GM18499 (cell line): ENCODE measurements around the gene HTR2B.
"Not testable (repeated sequence)": the region's sequence is repeated elsewhere in the genome, so short reads cannot be mapped to it uniquely, and the experiment has no call there.

Source experiments
- ATAC-seq: cut with Tn5 transposase; IDR thresholded peaks from one replicate; pipeline ENCODE4 v1.9.1; 2021; ENCODE audit warnings: moderate number of reproducible peaks; ENCODE audit not compliant: insufficient read depth, unreplicated experiment

HTR2B gene

DNA sequence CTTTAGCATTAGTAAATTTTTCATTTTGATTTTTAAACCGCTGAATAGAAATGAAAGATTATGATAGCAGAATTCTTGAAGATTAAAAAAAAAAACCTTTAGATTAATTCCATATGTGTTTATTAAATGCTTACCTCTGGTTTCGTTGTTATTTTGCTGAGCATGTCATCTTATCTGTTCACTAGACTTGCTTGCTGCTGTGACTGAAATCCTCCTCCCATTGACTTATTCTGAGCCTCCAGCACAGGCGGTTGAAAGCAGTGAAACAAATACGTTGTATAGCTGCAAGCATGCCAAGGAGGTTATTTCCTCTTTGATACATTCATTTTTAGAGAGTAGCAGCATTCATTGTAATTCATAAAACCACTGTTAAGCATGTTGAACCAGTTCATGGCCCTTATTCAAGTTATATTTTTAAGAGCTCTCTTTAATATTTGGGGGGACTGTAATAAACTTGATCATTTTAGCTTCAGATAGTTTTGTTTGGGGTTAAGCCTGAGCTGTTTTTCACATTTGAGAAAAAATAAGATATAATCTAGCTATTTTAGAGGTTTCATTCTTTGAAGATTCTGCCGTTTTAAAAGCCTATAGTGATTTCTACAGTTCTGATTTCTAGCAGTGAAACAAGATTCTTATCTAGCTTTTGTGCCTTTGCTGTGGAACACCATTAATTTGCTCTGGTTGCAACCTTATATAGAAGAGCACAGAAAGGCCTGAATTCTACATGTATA is at the start of gene HTR2B:
HTR2B (minus strand) TSS at position 205 of the 731 bp plus-strand sequence. CDS start 1,278 bp downstream, outside the sequence.
- no peak for ATAC-seq

GRCh38 chr2:231174211-231174651 is 49.4 kb upstream of the HTR2B start:
- ATAC-seq: no peak

- no peak for ATAC-seq
These were observed 47.2 kb upstream of the HTR2B start for GRCh38 chr2:231172025-231172424.

GRCh38 chr2:231170055-231170454 is 45.2 kb upstream of the HTR2B start:
- no peak for ATAC-seq

GRCh38 chr2:231169488-231169887 is 44.6 kb upstream of the HTR2B start:
- ATAC-seq: no peak

- no peak for ATAC-seq
These were observed 43.8 kb upstream of the HTR2B start for GRCh38 chr2:231168460-231169139.

- no peak for ATAC-seq
These were observed 43.1 kb upstream of the HTR2B start for GRCh38 chr2:231167745-231168459.

GRCh38 chr2:231163414-231164095 is 38.7 kb upstream of the HTR2B start:
- ATAC-seq: no peak

- ATAC-seq: no peak
These were observed 38.2 kb upstream of the HTR2B start for GRCh38 chr2:231163011-231163410.

DNA sequence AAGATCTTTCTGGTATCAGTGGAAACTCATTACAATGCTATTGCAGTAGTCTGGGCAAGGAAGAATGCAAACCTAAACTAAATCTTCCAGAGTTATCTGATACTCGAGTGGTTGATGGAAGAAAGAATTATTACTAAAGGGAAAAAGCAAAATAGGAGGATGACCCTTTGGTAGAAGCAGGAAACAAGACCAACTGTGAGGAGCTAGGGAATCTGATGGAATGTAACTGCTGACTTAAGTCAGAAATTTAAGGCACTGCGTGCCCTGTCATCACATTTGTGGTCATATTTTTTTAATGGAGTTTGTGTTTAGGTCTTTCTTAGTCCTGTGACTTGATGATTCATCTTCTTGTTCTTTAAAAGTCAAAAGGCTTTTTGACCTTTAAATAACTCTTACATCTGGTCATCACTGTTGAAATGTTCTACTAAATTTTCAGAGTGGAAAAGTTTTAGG is 37.1 kb upstream of the HTR2B start:
- ATAC-seq: no peak

GRCh38 chr2:231161252-231161839 is 36.5 kb upstream of the HTR2B start:
- no peak for ATAC-seq

DNA sequence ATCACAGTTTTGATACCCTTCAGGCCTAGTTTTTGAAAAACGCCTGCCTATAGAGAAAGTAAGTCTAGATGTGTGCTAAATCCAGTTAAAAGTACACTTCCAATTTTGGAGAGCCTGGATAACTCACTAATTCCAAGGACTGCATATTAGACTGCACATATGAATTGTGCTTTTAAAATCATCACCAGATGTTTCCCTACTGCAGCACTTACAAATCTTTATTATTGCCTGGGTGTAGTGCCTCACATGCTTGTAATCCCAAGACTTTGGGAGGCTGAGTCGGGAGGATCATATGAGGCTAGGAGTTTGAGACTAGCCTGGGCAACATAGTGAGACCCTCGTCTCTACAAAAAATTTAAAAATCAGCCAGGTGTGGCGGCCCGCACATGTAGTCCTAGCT is 35.9 kb upstream of the HTR2B start:
- ATAC-seq: no peak

GRCh38 chr2:231159306-231159705 is 34.5 kb upstream of the HTR2B start:
- no peak for ATAC-seq

DNA sequence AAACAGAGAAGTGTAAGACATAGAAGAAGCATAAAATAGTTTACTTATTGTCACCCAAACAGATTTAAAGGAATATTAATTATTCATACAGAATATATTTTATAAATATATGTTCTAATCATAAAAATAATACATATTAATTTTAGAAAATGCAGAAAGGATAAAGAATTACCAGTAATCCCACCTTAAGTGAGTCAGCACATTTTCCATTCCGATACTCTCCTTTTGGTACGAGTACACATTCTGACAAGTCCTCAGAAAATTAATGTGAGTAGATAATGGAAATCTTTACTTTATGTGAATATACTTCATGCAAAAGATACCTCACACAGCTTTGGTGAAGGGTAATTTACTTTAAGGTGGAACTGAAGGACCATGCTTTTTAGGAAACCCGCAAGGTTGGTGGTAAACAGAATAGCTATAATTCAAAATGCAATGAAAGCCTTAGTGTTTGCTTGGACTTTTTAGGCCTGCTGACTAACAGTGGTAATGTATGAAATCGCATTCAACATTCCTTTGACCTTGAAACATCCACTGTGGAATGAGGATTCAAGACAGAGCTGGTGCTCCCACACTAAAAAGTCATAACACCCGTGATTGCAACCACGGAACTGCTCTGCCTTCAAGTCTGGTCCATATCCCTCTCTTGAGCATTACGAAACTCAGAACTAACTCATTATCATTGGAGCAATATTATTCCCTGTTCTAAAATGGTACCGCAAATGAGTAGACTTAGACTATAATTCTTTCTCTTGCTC is 28.1 kb upstream of the HTR2B start:
- no peak for ATAC-seq

DNA sequence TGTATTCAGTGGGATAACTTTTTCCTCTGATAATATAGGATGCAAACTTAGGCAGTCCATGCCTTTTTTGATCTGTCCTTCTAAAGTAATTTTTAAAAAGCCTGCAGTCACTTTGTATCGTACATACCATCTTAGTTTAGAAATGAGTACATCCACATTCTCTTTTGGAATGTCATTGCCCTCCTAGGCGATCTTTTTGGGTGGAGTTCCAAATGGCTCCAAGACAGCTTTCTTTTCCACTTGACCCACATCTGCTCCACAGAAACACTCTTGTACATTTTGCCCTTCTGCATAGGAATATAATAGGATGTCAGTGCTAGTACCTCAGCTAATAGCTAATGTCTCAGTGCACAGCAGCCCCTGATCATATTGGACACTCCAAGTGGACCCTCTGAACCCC is 21.8 kb upstream of the HTR2B start:
- ATAC-seq: no peak

- no peak for ATAC-seq
These were observed 20.1 kb upstream of the HTR2B start for GRCh38 chr2:231144896-231145295.

DNA sequence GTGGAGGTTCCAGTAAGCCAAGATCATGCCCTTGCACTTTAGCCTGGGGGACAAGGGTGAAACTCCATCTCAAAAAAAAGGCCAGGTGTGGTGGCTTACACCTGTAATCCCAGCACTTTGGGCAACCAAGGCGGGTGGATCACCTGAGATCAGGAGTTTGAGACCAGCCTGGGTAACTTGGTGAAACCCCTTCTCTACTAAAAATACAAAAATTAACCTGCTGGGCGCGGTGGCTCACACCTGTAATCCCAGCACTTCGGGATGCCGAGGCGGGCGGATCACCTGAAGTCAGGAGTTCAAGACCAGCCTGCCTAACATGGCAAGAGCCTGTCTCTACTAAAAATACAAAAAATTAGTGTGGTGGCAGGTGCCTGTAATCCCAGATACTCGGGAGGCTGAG is 16.0 kb upstream of the HTR2B start:
- ATAC-seq: not testable (repeated sequence)

- no peak for ATAC-seq
These were observed 15.0 kb upstream of the HTR2B start for GRCh38 chr2:231139796-231140195.

DNA sequence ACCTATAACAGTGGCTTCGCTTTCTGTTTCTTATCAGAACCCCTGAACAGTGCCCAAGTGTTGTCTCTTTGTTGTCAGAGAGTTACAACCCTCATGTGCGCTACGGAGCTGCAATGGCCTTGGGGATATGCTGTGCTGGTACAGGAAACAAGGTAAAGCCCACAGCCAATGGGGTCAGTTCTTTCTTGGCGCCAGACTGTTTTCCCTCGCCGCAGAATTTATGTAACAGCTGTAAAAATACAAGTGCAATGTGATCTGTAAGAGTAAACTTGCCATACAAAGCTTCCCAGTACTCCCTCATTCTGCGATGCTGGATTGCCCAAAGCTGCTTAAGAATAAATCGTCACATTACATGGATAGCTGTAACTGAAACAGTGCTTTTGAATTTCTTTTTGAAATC is 13.9 kb upstream of the HTR2B start:
- no peak for ATAC-seq
